GM10248 (cell line): Measurements from ENCODE around the gene SULT4A1.

ENCODE experiments used
- CTCF ChIA-PET: fragments of 300-600 bp; sonication (Branson Sonifier 250); formaldehyde crosslinking; extraction: SDS; loops from one replicate; lab custom pipeline; 2021; ENCODE audit warnings: antibody characterized with exemption; lab: Yijun Ruan, JAX
- POLR2A ChIA-PET: fragments of 350-650 bp; sonication (Branson Sonifier 250); formaldehyde crosslinking; extraction: SDS; loops from one replicate; lab custom pipeline; 2020; ENCODE audit warnings: antibody characterized with exemption; lab: Yijun Ruan, JAX
- DNase-seq: peaks from one replicate; pipeline ENCODE4 v3.0.0; 2012; ENCODE audit errors: extremely low spot score
- CTCF ChIP-seq: IDR thresholded peaks from 2 replicates; pipeline ENCODE4 v1.5.1; 2012; ENCODE audit warnings: mild to moderate bottlenecking, low read depth; ENCODE audit errors: extremely low read depth, missing control alignments, control extremely low read depth

SULT4A1 gene

GRCh38 chr22:43887391-43887790, 25.1 kb upstream of the SULT4A1 start:
- ChIA-PET CTCF (interaction anchor here (1.4 kb wide), 1 partner anchor 10 kb away, joined by 4 read pairs; no protein-coding TSS in a partner anchor), POLR2A (no interaction called here)
- no peak for DNase-seq
- TF ChIP-seq CTCF, result no peak

- POLR2A ChIA-PET, result no interaction called here
- TF ChIP-seq CTCF, result no peak
- DNase-seq, result no peak
- CTCF ChIA-PET, result interaction anchor here (1.4 to 7.0 kb wide), 2 partner anchors 9 to 12 kb away, joined by 4 to 85 read pairs; no protein-coding TSS in a partner anchor
Measured at GRCh38 chr22:43886231-43886630, 23.9 kb upstream of the SULT4A1 start.

GRCh38 chr22:43885786-43886185, 23.5 kb upstream of the SULT4A1 start:
- no peak for TF ChIP-seq CTCF
- no peak for DNase-seq
- CTCF ChIA-PET, result interaction anchor here (1.1 to 7.0 kb wide), 5 partner anchors 13 to 654 kb away, joined by 3 to 85 read pairs (median 4); partner anchors contain the start of gene PNPLA3
- POLR2A ChIA-PET, result interaction anchor here (0.6 kb wide), 1 partner anchor 67 kb away, joined by 5 read pairs; no protein-coding TSS in a partner anchor

- no peak for DNase-seq
- ChIA-PET CTCF (interaction anchor here (0.7 to 7.0 kb wide), 23 partner anchors 9 to 742 kb away, joined by 3 to 85 read pairs (median 3); partner anchors contain the start of gene PNPLA3), POLR2A (interaction anchor here (0.6 kb wide), 1 partner anchor 68 kb away, joined by 5 read pairs; no protein-coding TSS in a partner anchor)
- TF ChIP-seq CTCF, result no peak
Measured at GRCh38 chr22:43885319-43885671, 23.0 kb upstream of the SULT4A1 start.

- peak; percentile 85 for TF ChIP-seq CTCF
- POLR2A ChIA-PET, result interaction anchor here (0.6 kb wide), 1 partner anchor 68 kb away, joined by 5 read pairs; no protein-coding TSS in a partner anchor
- DNase-seq, result peak; percentile 76
- CTCF ChIA-PET, result interaction anchor here (0.7 to 7.0 kb wide), 27 partner anchors 9 to 742 kb away, joined by 3 to 85 read pairs (median 3); partner anchors contain the start of genes PNPLA3 and SAMM50
Measured at GRCh38 chr22:43884600-43885318, 22.4 kb upstream of the SULT4A1 start.

- no peak for TF ChIP-seq CTCF
- POLR2A ChIA-PET, result interaction anchor here (0.6 kb wide), 2 partner anchors 144 to 1991 kb away, joined by 3 read pairs; no protein-coding TSS in a partner anchor
- DNase-seq, result no peak
- CTCF ChIA-PET, result interaction anchor here (0.6 to 7.0 kb wide), 31 partner anchors 8 to 799 kb away, joined by 3 to 85 read pairs (median 3); partner anchors contain the start of gene SAMM50
Measured at GRCh38 chr22:43883719-43884415, 21.6 kb upstream of the SULT4A1 start.
